GM18499 (cell line): ENCODE results near the gene TSHZ1.

Experiments
- ATAC-seq: cut with Tn5 transposase; IDR thresholded peaks from one replicate; pipeline ENCODE4 v1.9.1; 2021; ENCODE audit warnings: moderate number of reproducible peaks; ENCODE audit not compliant: insufficient read depth, unreplicated experiment

Gene TSHZ1

DNA sequence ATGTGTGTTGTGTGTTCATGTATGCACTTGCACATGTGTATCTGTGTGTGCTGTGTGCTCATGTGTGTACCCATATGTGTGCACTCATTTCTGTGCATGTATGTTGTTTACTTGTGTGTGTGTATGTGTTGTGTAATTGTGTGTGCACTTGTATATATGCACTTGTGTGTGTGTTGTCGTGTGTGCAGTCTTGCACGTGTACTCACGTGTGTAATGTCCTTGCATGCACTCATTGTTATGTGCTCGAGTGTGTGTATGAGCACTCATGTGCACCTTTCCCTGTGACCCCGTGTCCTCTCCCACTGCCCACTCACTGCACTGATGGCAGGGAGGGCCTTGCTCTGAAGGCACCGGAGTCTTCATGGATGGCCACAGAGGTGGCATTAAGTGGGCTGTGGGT, 124.9 kb downstream of the TSHZ1 start:
- ATAC-seq = no peak

DNA sequence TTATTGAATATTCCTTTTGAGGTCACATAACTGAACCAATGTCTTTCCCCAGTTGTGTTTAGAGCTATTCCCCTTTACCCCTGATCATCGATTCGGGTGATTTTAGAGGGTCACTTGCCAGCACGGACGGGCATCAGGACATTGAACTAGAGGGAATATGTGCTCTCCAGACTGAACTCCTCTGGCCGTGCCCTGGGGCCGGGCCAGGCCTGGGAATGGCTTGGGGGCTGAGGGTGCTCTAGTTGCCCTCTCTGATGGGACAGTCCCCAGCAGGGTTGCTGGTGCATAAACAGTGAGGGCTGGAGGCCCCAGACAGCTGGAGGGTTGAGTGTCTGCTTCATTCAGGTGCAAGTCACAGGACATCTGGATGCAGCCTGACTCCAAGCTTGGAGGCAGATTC, 126.2 kb downstream of the TSHZ1 start:
- no peak for ATAC-seq

DNA sequence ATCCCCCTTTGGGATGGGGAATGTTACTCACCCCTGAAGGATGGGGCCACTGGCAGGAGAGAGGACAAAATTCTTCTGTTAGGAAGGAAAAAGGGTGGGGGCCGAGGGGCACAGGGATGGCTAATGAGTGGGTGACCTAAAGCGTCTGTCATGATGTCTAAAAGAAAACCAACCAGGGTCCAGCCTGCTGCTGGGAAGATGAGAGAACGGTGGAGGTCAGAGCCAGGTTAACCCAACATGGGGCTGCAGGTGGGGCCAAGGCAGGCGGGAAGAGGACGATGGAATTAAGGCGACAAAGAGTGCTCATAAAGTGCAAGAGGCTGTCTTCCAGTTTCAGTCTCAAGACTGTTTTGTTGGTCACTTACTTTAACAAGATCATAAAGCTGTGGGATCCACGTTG, 126.8 kb downstream of the TSHZ1 start:
- no peak for ATAC-seq

DNA sequence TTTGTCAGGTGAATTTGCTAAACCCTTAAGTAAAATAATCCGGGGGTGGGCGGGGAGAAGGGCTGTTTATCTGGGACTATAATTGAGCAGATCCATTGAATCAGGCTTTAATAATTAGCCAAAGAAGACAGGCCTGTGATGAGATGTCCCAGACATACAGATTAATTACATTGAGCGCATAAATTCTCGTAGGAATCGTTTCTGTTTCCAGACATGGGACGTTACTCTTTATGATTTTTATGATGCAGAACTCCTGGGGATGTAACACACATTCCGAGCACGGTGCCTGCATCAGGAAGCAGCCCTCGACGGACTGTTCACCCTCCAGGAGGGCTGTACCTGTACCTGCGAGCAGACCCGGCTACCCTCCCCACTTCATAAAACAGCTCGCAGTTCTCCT, 128.0 kb downstream of the TSHZ1 start:
- ATAC-seq = no peak
